ENCODE results near the gene ACVRL1.

The ACVRL1 gene

DNA sequence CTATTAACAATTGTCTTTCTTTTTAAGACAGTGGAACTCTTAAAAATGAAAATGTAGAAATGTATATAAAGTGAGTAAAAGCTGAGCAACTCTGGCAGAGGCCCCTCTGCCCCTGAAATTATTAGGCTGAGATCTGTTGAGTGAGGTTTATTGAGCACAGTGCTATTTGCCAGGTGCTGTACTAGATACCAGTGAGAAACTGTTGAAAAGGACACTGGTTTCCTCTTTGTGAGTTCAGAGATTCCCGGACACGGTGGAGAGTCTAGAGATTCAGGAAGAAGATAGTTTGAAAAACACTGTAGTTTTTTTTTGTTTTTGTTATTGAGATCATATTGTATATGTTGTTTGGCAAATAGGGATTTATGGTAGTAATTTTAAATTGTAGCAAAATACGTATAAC, 55.4 kb downstream of the ACVRL1 start:
- no peak for DNase-seq (ENCODE audit: low read depth, low spot score)

DNA sequence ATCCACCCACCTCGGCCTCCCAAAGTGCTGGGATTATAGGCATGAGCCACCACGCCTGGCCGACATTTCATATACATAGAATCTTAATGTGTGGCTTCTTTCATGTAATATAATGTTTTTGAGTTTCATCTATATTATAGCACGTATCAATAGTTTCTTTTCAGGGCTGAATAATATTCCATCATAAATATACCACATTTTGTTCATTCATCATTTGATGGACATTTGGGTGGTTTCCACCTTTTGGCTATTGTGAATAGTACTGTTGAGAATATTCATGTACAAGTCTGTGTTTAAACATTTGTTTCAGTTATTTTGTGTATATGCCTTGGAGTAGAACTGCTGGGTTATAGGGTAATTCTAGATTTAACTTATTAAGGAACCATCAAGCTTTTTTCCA, 56.2 kb downstream of the ACVRL1 start:
- no peak for DNase-seq (ENCODE audit: low read depth, low spot score)

DNA sequence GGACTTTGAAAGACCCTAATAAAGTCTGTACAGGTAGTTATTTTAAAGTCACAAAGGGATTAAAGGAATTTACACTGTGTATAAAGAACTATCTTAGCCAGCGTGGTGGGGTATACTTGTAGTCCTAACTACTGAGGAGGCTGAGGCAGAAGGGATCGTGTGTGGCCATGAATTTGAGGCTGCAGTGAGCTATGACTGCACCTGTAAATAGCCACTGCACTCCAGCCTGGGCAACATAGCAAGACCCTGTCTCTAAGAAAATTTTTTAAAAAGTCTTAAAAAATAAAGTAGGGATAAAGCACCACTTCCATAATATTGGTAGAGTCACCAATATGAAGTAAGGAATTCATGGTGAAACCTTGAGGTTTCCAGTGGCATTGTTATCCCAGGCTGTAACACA, 62.3 kb downstream of the ACVRL1 start:
- DNase-seq (ENCODE audit: low read depth, low spot score): no peak

DNA sequence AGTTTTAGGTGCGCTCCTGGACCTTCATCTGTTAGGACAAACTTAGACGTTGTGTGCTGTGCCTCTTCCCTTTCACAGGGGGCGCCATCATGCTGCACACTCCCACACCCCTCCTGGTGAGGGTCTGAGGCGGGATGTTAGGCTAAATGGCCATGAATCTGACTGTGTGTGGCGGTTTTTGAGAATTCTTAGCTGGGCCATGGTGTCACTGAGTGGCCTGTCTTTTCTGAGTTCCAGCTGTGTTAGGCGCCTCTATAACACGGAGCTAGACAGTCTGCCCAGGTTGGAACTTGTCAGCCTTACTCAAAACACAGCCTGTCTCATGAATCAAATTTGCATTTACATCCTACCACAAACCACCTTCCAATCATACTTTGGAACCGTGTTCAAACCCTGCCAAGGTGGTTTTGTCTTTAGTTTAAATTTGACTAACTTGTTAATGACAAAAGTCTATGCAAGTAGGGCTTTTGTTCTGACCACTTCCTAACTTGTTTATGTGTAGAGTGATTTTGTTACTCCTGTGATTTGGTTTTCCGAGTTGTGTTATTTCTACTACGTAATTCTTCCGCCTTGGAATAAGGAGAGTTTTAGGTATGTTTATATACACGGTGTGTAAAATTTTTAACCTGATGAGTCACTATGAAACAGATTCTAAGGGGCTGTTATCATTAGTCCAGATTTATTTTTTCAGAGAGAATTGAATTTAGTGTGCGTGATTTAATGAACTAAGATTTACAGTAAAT, 63.8 kb downstream of the ACVRL1 start:
- DNase-seq (ENCODE audit: low read depth, low spot score): no peak

DNA sequence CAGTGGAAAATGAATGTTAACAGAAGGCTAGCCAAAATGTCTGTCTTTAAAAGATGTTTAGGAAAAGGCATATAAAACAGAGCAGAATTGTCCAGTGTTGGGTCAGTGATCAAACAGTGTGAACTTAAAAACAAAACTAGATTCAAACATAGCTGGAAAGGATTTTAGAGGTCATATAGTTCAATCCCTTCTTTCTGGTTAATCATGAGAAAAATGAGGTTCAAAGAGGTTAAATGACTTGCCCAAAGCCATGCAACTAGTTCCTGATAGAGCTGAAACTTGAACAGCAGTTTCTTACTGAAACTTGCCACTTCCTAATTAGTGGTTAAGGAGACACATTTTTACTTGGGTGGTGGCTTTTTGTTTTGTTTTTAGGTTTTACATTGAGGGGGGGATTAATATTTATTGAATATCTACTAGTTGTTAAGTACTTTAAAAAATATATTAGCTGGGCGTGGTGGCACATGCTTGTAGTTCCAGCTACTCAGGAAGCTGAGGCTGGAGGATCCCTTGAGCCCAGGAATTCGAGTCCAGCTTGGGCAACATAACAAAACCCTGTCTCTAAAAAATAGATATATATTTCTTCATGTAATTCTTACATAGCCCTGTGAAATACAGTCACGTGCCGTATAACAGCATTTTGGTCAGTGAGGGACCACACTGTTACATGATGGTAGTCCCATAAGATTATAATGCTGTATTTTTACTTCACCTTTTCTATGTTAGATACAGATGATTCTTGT, 64.5 kb downstream of the ACVRL1 start:
- no peak for DNase-seq (ENCODE audit: low read depth, low spot score)

DNA sequence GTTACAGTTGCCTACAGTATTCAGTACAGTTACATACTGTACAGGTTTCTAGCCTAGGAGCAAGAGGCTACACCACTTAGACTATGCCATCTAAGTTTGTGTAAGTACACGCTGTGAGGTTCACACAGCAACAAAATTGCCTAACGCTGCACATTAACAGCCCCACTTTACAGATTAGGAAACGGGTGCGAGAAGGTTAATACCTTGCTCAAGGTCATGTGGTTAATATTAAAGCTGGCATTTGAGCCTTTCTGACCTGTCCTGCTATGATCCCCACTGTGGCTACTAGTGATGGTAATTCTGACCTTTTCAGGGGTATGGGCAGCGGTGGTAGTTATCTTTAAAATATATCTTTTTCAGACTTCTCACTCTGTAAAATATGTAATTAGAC, 65.1 kb downstream of the ACVRL1 start:
- no peak for DNase-seq (ENCODE audit: low read depth, low spot score)

DNA sequence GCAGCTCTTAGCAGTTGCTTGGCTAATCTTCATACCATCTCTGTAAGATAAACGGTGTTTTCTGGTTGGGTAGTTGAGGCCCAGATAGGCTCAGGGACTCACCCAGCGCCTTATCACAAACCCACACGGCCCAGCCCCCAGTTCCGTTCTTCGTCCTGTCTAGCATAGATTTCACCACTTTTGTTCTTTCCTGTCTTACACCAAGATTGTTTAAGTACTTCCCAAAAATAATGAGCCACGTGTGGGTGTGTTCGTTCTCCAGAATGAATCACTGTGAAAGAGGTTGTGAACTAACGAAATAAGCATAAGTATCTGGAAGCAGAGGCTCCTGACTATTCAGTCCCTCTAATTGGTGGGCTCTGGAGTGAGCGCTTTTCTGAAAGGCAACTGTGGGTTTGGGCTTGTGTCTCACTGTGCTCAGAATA, 65.6 kb downstream of the ACVRL1 start:
- DNase-seq (ENCODE audit: low read depth, low spot score): no peak

All from smooth muscle cell of the brain vasculature (primary cell).